GM18907 (cell line): ENCODE results near the gene PTPN12.
"Not testable (repeated sequence)": the region's sequence is repeated elsewhere in the genome, so short reads cannot be mapped to it uniquely, and the experiment has no call there.

Experiments
- ATAC-seq: cut with Tn5 transposase; IDR thresholded peaks from one replicate; pipeline ENCODE4 v1.9.1; 2021; ENCODE audit warnings: mild to moderate bottlenecking, moderate library complexity; ENCODE audit not compliant: unreplicated experiment

The PTPN12 gene

GRCh38 chr7:77538281-77539212 is 1.5 kb downstream of the PTPN12 start:
- ATAC-seq, result no peak

GRCh38 chr7:77540402-77540822 is 3.3 kb downstream of the PTPN12 start:
- no peak for ATAC-seq

GRCh38 chr7:77540993-77541392 is 3.9 kb downstream of the PTPN12 start:
- ATAC-seq, result not testable (repeated sequence)

- ATAC-seq, result no peak
Measured at GRCh38 chr7:77542409-77542808, 5.3 kb downstream of the PTPN12 start.

- ATAC-seq, result no peak
Measured at GRCh38 chr7:77542895-77543294, 5.8 kb downstream of the PTPN12 start.

GRCh38 chr7:77543910-77544309 is 6.8 kb downstream of the PTPN12 start:
- ATAC-seq, result no peak

GRCh38 chr7:77544518-77544917 is 7.4 kb downstream of the PTPN12 start:
- no peak for ATAC-seq

- ATAC-seq, result no peak
Measured at GRCh38 chr7:77548206-77548605, 11.1 kb downstream of the PTPN12 start.

- no peak for ATAC-seq
Measured at GRCh38 chr7:77549106-77549870, 12.2 kb downstream of the PTPN12 start.

GRCh38 chr7:77550586-77550985 is 13.5 kb downstream of the PTPN12 start:
- ATAC-seq, result no peak

- ATAC-seq, result no peak
Measured at GRCh38 chr7:77553123-77553522, 16.0 kb downstream of the PTPN12 start.

- no peak for ATAC-seq
Measured at GRCh38 chr7:77558284-77558967, 21.3 kb downstream of the PTPN12 start.

GRCh38 chr7:77561352-77561751 is 24.3 kb downstream of the PTPN12 start:
- ATAC-seq, result peak; percentile 90

GRCh38 chr7:77563275-77563674 is 26.2 kb downstream of the PTPN12 start:
- no peak for ATAC-seq

- ATAC-seq, result no peak
Measured at GRCh38 chr7:77565917-77566316, 28.8 kb downstream of the PTPN12 start.

- no peak for ATAC-seq
Measured at GRCh38 chr7:77566421-77566820, 29.3 kb downstream of the PTPN12 start.

- no peak for ATAC-seq
Measured at GRCh38 chr7:77569514-77570232, 32.6 kb downstream of the PTPN12 start.

- ATAC-seq, result no peak
Measured at GRCh38 chr7:77570330-77571011, 33.4 kb downstream of the PTPN12 start.

GRCh38 chr7:77571801-77572200 is 34.7 kb downstream of the PTPN12 start:
- no peak for ATAC-seq

- ATAC-seq, result no peak
Measured at GRCh38 chr7:77575187-77575586, 38.1 kb downstream of the PTPN12 start.
